Inflammatory macrophage (primary cell): Measurements from ENCODE around the gene SPNS3.
A peak's percentile ranks its signal among the peaks of the same experiment; 100 is the strongest.

Experiments
- DNase-seq, 2 donors: peaks; one replicate each; pipeline ENCODE4 v3.0.0-alpha.2; 2020 to 2022
- total RNA-seq, 18 experiments: gene quantifications; one replicate each; lab custom pipeline; 2026; ENCODE audit warnings: mixed read lengths in 6 of 18, inconsistent platforms in 2 of 18; lab: John Stamatoyannopoulos, UW

Gene SPNS3, protein sequence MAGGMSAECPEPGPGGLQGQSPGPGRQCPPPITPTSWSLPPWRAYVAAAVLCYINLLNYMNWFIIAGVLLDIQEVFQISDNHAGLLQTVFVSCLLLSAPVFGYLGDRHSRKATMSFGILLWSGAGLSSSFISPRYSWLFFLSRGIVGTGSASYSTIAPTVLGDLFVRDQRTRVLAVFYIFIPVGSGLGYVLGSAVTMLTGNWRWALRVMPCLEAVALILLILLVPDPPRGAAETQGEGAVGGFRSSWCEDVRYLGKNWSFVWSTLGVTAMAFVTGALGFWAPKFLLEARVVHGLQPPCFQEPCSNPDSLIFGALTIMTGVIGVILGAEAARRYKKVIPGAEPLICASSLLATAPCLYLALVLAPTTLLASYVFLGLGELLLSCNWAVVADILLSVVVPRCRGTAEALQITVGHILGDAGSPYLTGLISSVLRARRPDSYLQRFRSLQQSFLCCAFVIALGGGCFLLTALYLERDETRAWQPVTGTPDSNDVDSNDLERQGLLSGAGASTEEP
- total RNA-seq = 0 to 0.20 (median 0.05) reads per million in 18 experiments

DNA sequence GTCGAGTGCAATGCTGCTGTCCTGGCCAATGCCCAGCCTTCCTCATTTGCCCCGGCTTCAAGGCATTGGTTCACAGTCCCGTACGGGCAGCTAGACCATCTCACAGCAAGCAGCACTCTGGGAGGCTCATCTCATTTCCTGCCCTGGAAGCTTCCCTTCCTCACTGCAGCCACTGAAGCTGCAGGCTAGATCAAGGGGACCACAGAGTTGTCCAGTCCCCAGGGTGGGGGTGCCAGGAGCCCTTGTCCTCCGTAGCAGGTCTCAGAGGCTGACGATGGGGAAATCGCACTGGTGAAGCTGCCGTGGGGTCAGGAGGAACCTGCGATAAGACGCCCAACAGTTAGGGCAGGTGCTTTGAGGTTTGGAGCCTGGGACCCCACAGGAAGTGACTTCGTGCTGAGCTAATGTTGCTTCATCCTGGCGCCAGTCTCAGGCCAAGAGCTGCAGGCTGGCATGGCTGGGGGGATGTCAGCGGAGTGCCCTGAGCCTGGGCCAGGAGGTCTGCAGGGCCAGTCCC lies at the start of gene SPNS3:
Gene SPNS3 (plus strand): TSS at position 426 of the 517 bp plus-strand sequence. CDS start 28 bp downstream, at position 454.
- peak; percentile 30 to 38 for DNase-seq

DNA sequence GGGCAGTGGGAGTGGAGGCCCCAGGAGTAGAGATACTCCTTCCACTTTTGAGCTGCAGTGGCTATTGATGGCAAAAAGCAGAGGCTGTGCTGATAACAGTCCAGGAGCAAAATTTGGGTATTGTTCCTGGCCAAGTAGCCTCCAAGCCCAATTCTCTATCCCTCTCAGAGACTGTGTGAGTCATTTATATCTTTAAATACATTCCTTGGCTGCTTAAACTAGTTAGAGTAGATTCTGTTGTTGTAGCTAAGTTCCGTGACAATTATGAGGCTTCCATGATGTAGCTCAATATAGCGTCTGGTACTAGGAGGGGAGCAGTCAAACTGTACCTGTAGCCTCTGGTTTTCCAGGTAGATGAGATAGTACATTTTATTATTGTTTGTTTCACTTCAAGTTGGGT lies 47.3 kb upstream of the SPNS3 start:
- DNase-seq = no peak

DNA sequence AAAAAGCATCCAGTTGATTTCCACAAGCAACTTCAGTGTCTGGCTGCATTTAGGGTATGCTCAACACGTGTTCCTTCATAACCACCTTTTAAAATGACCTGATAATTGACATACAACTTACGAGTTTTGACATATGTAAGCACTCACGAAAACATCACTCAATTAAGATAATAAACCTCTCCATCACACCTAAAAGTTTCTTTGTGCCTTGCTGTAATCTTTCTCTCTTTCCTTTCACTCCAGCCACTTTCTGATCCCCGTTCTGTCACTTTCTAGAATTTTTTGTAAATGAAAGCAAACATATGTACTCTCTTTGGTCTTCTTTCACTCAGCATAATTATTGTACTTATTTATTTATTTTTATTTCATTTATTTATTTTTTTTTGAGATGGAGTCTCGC lies 46.6 kb upstream of the SPNS3 start:
- no peak for DNase-seq

DNA sequence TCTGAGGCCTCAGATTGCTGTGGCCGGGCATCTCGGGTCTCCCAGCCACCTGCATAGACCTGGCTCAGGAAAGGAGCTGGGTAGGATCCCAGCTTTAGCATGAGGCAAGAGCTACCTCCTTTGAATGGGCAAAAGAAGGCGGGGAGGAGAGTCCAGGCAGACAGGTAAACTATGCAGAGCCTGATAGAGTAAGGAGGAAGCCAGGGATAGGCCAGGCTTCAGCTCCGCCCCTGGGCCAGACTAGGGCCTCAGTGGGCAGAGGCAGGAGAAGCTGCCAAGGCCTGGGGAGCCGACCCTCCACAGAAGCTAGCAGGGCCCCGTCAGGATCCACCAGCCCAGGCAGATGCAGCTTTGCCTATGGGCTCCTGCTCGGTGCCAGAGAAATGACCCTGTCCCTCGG lies 44.7 kb upstream of the SPNS3 start:
- no peak for DNase-seq

DNA sequence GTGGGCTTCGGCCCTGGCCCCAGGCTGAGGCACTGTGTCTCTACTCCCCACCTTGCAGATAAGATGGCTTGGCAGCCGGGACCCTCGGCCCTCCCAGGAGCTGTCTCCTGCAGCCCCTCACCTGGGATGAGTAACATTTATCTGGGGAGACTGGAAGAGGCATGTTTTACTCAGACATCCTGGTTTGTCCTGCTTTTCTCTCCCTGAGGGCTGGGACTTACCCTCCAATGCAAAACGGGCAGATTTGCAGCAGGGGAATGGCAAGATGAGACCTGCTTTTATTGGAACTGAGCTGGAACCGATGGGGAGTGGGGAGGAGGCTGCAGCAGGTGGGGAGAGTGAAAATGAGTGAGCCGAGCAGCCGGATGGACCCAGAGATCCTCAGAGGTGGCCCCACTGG lies 39.9 kb upstream of the SPNS3 start:
- no peak for DNase-seq

DNA sequence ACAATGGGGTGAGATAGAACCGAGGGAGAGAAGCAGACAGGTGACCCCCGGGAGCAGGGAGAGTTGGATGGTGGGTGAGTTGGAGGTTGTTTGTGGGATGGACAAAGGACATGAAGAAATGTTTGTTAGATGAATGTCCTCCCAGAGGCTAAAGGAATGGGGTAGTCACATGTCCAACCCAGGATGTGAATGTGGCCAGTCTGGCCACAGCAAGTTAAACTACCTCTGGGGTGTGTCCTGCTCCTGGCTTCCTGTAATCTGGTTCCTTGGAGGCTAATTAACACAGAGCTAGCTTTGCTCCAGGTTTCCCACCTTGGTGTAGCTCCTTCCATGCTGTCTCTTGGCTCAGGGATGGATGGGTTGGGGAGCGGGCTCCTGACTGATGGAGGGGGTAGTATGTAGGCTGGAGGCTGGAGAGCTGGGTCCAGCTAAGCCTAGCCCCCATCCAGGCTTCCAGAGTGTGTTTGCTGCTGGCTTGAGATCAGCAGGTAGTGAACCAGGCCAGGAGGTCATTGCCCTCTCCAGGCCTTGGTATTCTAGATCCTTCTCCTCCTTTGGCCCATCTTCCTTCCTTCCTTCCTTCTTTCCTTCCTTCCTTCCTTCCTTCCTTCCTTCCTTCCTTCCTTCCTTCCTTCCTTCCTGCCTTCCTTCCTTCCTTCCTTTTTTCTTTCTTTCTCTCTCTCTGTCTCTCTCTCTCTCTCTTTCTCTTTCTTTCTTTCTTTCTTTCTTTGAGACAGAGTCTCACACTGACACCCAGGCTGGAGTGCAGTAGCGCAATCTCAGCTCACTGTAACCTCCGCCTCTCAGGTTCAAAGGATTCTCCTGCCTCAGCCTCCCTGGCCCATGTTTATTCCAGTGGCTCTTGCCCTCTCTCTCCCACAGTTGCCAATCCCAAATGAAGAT lies 39.3 kb upstream of the SPNS3 start:
- DNase-seq = no peak

DNA sequence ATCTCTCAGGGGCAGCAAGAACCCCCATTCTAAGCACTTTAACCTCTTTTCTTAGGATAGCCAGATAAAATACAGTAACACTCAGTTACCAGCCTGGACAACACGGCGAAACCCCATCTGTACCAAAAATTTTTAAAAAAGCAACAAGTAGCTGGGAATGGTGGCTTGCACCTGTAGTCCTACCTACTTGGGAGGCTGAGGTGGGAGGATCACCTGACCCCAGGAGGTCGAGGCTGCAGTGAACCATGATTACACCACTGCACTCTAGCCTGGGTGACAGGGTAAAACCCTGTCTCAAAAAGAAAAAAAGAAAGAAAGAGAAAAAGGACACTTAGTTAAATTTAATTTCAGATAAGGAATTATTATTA lies 38.6 kb upstream of the SPNS3 start:
- DNase-seq = no peak

DNA sequence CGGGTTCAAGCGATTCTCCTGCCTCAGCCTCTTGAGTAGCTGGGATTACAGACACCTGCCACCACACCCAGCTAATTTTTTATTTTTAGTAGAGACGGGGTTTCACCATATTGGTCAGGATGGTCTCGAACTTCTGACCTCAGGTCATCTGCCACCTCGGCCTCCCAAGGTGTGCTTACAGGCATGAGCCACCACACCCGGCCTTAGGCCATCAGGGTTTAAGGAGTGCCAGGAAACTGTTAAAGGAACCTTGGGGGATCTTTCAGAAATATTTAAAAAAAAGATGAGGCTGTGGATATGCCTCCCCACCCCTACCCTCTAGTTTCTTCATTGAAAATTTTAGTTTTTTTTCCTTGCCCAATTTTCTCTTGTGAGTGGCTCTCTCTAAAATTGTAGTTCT lies 35.9 kb upstream of the SPNS3 start:
- no peak for DNase-seq

DNA sequence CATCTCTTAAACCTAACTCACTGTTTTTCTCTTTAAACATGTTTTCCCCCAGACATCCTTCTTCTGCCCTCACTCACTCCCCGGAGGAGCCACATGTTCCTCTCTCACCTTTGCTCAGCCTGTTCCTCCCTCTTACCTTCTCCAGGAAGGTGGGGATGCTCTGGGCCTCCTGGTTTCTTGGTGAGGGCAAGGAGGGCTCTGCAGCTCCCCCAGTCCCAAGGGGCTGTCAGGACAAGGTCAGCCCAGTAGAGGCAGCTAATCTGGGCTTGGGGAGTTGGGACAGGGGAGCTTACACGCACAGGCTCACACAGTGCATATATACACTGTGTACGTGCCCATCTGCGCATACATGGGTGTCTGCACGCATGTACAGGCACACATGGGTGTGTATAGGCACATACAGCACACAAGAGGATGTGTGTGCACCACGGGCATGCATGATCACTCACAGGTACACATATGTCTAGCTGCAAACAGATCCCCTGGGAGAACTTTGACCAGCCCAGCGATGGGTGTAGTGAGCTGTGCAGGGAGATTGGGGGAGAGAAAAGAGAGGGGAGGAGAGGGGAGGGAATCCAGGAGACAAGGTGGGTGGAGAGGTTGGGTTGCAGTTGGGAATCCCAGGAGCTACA lies 28.6 kb upstream of the SPNS3 start:
- DNase-seq = no peak

DNA sequence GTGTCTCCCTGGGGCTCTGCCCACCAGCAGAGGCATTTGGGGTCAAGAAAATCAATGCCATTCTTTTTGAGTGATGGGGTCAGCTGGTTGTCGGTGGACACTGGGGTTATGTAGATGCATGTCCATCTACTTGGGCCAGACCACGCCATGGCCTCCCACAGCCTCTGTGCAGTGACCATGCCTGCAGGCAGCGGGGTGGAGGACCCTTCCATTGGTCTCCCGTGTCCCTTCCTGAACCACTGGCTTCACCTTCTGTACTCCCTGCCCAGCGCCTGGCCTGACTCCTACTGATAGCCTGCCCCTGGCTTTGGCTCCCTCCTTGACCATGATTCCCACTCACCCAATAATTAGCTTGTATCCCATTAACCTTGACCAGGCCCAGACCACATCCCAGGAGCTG lies 28.0 kb upstream of the SPNS3 start:
- no peak for DNase-seq

DNA sequence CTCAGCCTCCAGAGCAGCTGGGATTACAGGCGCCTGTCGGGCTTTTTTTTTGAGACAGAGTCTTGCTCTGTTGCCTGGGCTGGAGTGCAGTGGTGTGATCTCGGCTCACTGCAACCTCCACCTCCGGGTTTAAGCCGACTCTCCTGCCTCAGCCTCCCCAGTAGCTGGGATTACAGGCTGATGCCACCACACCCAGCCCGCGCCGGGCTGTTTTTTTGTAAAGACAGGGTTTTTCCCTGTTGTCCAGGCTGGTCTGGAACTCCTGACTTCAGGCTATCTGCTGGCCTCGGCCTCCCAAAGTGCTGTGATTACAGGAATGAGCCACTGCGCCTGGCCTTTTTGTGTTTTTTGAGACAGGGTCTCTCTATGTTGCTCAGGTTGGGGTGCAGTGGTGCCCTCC lies 27.4 kb upstream of the SPNS3 start:
- DNase-seq = no peak

DNA sequence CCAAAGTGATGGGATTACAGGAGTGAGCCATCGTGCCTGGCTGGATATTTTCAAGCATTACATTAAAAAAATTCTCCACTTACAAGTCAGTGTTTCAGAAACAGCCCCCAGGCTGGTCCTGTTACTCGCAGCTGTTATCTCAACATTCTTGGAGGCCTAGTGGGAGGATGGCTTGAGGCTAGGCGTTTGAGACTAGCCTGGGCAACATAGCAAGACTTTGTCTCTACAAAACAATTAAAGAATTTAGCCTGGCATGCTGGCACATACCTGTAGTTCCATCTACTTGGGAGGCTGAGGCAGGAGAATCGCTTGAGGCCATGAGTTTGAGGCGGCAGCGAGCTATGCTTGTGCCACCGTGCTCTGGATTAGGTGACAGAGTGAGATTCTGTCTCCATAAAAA lies 26.5 kb upstream of the SPNS3 start:
- no peak for DNase-seq

DNA sequence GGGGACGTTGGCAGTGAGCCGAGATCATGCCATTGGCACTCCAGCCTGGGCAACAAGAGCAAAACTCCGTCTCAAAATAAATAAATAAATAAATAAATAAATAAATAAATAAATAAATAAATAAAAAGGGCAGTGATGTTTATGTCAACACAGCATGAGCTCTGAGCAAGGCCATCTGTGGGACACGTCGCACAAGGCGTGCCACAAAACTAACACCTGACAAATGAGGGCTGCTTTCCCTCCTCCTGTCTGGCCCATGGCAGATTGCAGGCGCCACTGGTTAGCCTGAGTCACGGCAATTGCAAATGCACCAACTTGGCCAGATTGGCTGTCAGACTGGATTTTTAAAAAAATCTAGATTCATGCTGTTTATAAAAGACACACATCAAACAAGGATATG lies 25.9 kb upstream of the SPNS3 start:
- no peak for DNase-seq

DNA sequence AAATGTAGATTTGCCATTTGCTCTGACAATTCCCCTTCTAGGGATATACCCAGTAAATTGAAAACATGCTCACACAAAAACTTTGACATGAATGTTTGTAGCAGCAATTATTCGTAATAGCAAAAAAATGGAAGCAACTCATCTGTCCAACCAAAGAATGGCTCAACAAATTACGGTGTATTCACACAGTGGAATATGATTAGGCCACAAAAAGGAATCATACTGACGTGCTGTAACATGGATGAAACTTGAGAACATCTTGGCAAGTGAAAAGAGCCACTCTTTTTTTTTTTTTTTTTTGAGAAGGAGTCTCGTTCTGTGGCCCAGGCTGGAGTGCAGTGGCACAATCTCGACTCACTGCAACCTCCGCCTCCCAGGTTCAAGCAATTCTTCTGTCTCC lies 24.1 kb upstream of the SPNS3 start:
- DNase-seq = no peak

DNA sequence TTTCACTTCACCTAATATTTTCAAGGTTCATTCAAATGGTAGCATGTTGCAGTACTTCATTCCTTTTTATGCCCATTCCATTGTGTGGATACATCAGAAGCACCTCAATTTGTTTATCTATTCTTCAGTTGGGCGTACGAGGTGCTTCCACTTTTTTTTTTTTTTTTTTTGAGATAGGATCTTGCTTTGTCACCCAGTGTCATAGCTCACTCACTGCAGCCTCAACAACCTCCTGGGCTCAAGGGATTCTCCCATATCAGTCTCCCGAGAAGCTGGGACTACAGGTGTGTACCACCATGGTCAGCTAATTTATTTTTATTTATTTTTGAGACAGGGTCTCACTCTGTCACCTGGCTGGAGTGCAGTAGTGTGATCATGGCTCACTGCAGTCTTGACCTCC lies 22.5 kb upstream of the SPNS3 start:
- DNase-seq = no peak

DNA sequence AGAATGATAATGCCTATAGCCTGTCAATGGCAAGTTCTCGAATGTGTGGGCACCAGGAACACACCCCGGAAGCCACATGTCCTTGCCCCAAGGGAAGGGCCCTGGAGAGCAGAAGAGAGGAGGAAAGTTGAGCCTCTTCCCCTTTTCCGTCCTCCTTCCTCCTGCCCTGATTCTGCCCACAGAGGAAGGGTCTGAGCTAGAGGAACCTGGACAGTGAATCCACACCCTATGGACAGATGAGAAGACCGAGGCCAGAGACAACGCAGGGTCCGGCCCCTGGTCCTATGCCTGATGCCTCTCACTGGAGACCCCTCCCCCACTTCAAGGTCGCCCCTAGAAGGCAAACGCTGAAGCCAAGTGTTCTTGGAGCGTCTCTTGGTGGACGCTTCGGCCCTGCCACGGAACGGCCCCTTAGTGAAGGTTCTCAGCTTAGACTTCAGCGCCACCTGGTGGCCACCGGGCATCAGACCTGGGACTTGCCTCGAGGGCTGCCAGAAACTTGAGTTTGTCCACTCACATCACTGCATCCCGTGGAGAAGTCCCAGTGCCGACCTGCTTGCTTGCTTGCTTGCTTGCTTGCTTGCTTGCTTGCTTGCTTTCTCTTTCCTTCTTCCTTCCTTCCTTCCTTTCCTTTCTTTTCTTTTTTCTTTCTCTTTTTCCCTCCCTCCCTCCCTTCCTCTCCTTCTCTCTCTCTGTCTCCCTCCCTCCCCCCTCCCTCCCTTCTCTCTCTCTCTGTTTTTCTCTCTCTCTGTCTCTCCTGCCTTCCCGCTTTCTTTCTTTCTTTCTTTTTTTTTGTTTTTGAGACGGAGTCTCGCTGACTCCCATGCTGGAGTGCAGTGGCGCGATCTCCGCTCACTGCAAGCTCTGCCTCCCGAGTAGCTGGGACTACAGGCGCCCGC lies 20.6 kb upstream of the SPNS3 start:
- DNase-seq = peak; percentile 96 to 97

DNA sequence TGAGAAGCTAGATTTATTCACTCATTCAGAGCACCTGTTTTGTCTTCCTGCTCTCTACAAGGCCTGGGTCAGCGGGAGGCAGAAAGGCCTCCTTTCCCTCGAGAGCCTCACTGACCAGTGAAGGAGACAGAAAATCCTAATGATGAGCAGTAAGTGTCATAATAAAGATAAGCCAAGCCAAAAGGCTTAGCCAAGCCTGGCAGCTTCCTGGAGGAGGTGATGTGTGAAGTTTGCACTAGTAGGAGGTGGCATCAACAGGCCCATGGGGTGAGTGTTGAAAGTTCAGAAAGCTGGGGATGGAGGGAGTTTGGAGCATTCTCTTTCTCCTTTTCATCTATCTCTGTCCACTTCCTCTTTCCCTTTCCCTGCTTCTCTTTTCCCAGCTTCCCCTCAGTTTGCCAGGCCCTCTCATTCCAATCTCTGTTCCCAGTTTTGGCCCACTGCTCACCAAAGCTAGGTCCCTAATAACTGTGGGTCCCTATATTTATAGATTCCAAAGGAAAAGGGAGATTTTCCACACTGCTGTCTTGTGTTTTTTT lies 16.5 kb upstream of the SPNS3 start:
- DNase-seq = peak in 1 of 2 donors; percentile 5

DNA sequence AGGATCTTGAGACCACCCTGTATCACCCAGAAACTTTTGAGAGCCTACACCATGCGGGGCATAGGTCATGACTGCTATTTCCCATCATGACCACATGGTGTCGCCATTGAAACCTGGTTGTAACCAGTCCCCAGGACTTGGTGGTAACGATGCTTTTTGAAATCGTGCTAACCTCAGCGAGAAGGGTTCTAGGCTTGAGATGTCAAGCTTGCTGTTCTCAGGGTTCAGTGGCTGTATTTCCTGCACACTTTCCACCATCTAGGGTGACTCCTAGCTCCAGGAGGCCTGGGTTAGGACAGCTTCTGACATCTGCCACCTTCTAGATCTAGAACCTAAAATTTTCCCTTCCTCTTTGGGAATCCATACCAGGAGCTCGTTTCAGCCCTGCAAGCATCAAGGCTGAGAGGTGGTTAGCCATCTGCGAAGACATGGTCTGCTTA lies 13.0 kb upstream of the SPNS3 start:
- peak; percentile 71 to 77 for DNase-seq

DNA sequence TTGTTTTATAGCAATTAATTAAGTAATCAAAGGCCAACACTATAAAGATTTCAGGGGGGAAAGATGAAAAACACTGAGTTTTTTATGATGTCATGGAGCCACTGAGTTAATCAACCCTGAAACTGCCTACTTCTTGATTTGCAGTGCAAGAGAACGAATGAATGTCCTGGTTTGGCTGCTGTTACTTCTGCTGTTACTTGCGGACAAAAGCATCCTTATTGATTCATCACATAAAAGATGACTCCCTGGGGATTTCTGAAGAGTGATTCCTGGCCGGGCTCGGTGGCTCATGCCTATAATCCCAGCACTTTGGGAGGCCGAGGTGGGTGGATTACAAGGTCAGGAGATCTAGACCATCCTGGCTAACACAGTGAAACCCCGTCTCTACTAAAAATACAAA lies 10.9 kb upstream of the SPNS3 start:
- peak in 1 of 2 donors; percentile 11 for DNase-seq

DNA sequence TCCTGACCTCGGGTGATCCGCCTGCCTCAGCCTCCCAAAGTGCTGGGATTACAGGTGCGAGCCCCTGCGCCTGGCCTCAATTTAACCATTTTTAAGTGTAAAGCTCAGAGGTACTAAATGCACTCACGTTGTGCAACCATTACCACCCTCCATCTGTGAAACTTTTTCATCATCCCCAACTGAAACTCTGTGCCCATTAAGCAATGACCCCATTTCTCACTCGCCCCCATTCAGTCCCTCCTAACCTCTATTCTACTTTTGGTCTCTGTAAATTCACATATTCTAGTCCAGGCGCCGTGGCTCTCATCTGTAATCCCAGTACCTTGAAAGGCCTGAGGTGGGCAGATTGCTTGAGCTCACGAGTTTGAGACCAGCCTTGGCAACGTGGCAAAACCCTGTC lies 8.3 kb upstream of the SPNS3 start:
- no peak for DNase-seq

DNA sequence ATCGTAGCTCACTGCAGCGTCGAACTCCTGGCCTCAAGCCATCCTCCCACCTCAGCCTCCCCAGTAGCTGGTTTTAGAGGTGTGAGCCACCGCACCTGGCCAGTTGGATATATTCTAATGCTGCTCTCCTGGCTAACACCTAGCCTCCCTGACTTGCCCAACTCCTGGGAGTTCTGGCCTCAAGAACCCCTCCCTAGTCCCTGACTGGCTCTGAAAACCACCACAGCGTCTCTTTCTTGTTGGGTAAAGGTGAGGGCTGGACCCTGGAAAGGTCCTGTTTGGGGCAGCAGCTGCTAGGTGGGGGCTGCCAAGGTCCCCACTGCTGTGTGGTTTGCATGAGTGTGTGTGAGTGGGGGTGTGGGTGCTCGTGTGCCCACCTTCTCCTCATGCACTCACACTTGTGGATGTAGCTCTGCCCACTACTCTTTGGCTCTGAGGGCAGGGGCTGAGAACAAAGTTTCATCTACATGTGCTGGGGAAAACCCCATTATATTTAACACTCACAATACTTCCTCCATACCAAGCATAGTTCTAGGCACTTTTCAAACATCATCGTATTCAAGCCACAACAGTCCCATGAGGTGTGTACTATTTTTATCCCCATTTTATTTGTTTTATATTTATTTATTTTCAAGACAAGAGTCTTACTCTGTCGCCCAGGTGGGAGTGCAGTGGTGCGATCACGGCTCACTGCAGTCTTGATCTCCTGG lies 7.1 kb upstream of the SPNS3 start:
- DNase-seq = no peak
